IPS-18a (cell line): ENCODE results near the gene RBBP4.
A peak's percentile ranks its signal among the peaks of the same experiment; 100 is the strongest.
"Not testable (repeated sequence)": the region's sequence is repeated elsewhere in the genome, so short reads cannot be mapped to it uniquely, and the experiment has no call there.

ENCODE experiments used
- H3K27ac ChIP-seq: one replicate; pipeline ENCODE4 v1.5.1; 2013; ENCODE audit warnings: low read length
- H3K27me3 ChIP-seq: one replicate; pipeline ENCODE4 v1.6.1; 2013; ENCODE audit warnings: mild to moderate bottlenecking, low read length; ENCODE audit not compliant: control insufficient read depth, insufficient read depth
- H3K36me3 ChIP-seq: one replicate; pipeline ENCODE4 v1.6.1; 2013; ENCODE audit warnings: low read depth, low read length; ENCODE audit not compliant: control insufficient read depth
- H3K4me1 ChIP-seq: one replicate; pipeline ENCODE4 v1.6.1; 2013; ENCODE audit warnings: low read depth, low read length; ENCODE audit not compliant: control insufficient read depth
- H3K4me3 ChIP-seq: one replicate; pipeline ENCODE4 v1.5.1; 2013; ENCODE audit warnings: low read length
- H3K9ac ChIP-seq: one replicate; pipeline ENCODE4 v1.6.1; 2013; ENCODE audit warnings: mild to moderate bottlenecking, low read length, moderate library complexity
- H3K9me3 ChIP-seq: one replicate; pipeline ENCODE4 v1.6.1; 2013; ENCODE audit warnings: low read depth, low read length; ENCODE audit not compliant: control insufficient read depth

RBBP4 gene

DNA sequence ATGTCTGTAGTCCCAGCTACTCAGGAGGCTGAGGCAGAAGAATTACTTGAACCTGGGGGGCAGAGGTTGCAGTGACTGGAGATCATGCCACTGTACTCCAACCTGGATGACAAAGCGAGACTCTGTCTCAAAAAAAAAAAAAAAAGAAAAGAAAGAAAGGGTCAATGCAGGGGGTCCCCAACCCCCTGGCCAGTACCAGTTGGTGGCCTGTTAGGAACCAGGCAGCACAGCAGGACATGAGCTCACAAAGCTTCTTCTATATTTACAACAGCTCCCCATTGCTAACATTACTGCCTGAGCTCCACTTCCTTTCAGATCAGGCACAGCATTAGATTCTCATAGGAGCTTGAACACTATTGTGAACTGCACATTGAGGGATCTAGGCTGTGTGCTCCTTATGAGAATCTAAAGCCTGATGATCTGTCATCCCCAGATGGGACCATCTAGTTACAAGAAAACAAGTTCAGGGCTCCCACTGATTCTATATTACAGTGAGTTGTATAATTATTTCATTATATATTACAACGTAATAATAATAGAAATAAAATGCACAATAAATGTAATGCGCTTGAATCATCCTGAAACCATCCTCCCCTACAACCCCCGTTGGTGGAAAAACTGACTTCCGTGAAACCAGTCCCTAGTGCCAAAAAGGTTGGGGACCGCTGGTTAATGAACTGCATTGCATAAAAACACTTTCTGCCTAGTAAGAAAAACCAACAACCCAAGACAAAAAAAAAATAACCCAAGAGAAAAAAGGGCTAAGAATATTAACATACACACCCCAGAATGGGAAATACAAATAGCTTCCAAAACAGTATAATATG lies 3.5 kb upstream of the RBBP4 start:
- Histone ChIP-seq H3K4me1 (peaks cover 6% of the 10 kb centered on the region), H3K9ac (no peak overlapping the region), H3K27ac (no peak overlapping the region), H3K9me3 (no peaks in the 10 kb centered on the region), H3K4me3 (no peak overlapping the region), H3K27me3 (no peaks in the 10 kb centered on the region), H3K36me3 (peaks cover 7% of the 10 kb centered on the region)

DNA sequence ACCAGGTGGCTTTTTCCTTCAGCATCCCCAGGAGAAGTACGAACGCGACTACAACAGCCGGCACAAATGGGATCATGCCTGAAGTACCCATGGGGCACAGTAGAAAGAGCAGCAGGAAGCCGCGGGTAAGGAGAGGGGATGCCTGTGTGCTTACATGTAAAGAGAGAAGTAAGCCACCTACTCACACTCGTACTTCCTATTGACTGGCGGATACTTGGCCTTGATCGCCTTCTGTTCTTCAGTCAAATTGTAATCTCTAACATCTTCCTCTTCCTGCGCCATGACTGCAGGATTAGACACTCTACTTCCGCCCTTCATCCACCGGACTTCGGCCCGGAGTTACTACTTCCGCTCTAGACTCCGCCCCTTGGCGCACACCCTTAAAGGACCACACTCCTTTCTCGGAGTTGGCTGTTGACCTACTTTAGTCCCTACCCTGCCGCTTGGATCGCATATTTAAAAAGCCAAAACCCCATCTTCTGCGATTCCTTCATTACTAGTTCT lies 708 bp upstream of the RBBP4 start, which contains the start of gene ZBTB8OS:
Gene ZBTB8OS (minus strand): TSS at position 303 of the 504 bp plus-strand sequence. CDS start 21 bp downstream, at position 282.
- peak within 1 kb of the TSS; percentile 100 for H3K9ac ChIP-seq
- no peaks in the 10 kb centered on the region for H3K27me3 ChIP-seq
- H3K36me3 ChIP-seq: peaks cover 31% of the 10 kb centered on the region
- peak within 1 kb of the TSS; percentile 100 for H3K27ac ChIP-seq
- peaks cover 12% of the 10 kb centered on the region for H3K4me1 ChIP-seq
- H3K4me3 ChIP-seq: peak within 1 kb of the TSS; percentile 94
- H3K9me3 ChIP-seq: no peaks in the 10 kb centered on the region

DNA sequence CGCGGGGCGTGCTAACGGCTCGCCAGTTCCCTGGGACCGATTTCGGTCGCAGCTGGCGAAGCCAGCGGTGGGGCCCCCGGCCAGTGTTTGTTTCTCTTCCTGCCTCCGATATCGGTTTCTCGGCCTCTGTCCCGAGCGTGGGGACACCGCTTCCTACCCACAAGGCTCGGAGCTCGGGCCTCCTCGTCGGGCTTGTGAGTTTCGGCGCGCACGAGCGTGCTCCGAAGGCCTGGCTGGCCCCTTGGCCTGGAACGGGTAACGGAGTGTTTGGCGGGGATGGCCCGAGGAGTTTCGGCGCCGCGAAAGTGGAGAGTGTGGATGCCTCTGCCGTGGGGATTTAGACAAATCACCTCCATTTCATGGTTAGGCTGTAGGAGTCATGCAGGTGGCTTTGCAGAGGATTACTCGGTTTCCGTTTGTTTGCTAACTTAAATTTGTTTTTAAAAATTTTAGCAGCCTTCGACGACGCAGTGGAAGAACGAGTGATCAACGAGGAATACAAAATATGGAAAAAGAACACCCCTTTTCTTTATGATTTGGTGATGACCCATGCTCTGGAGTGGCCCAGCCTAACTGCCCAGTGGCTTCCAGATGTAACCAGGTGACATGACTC lies 559 bp downstream of the RBBP4 start:
- Histone ChIP-seq H3K4me1 (peaks cover 12% of the 10 kb centered on the region), H3K4me3 (peak overlapping the region; percentile 94), H3K9me3 (no peaks in the 10 kb centered on the region), H3K9ac (peak overlapping the region; percentile 100), H3K27ac (peak overlapping the region; percentile 97), H3K27me3 (no peaks in the 10 kb centered on the region), H3K36me3 (peaks cover 43% of the 10 kb centered on the region)

- H3K27me3 ChIP-seq: no peaks in the 10 kb centered on the region
- H3K36me3 ChIP-seq: peaks cover 50% of the 10 kb centered on the region
- peaks cover 12% of the 10 kb centered on the region for H3K4me1 ChIP-seq
- peak overlapping the region; percentile 94 for H3K4me3 ChIP-seq
- H3K27ac ChIP-seq: peak overlapping the region; percentile 97
- no peaks in the 10 kb centered on the region for H3K9me3 ChIP-seq
- H3K9ac ChIP-seq: peak overlapping the region; percentile 100
Observed at GRCh38 chr1:32652244-32652962, 1.4 kb downstream of the RBBP4 start.

DNA sequence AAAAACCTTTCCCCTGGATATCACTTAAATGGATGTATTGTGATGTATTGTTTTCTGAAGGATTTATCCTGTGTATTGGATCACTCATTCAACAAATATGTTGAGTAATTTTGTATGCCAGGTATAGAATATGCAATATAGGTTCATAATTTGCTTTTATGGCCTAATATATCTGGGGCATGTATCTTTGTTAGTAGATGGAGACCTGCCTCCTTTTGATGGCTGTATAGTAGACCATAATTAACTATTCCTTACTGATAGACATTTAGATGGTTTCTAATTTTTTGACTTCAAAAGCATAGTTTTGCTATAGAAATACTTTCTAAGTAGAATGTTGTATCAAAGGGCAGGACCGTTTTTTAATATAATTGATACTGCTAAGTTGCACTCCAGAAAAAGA lies 8.6 kb downstream of the RBBP4 start:
- no peak overlapping the region for H3K27ac ChIP-seq
- H3K9ac ChIP-seq: no peak overlapping the region
- H3K27me3 ChIP-seq: no peaks in the 10 kb centered on the region
- H3K9me3 ChIP-seq: no peaks in the 10 kb centered on the region
- H3K4me1 ChIP-seq: no peaks in the 10 kb centered on the region
- no peak overlapping the region for H3K4me3 ChIP-seq
- peaks cover 91% of the 10 kb centered on the region for H3K36me3 ChIP-seq

- Histone ChIP-seq H3K27me3 (no peaks in the 10 kb centered on the region), H3K4me3 (no peak overlapping the region), H3K9ac (no peak overlapping the region), H3K4me1 (no peaks in the 10 kb centered on the region), H3K27ac (no peak overlapping the region), H3K9me3 (no peaks in the 10 kb centered on the region), H3K36me3 (peaks cover 90% of the 10 kb centered on the region)
Observed at GRCh38 chr1:32665915-32666314, 14.9 kb downstream of the RBBP4 start.

DNA sequence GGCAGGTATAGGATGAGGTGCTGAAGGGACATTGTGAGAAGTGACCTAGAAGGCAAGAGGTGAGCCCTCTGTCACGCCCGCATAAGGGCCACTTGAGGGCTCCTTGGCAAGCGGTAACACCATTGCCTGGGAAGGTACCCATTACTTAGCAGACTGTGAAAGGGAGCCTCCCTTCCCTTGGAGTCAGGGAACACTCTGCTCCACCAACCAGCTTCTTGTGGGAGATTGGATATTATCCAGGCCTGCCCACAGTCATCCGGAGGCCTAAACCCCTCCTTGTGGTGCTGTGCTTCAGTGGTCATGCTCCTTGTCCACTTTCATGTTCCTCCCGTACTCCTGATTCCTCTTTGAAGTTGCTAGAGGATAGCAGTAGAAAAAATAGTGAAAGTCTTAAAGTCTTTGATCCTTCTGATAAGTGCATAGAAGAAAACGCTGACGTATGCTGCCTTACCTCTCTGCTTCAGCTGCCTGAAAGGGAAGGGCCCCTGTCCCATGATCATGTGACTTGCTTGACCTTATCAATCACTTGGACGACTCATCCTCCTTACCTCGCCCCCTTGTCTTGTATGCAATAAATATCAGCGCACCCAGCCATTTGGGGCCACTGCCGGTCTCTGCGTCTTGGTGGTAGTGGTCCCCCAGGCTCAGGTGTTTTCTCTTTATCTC lies 16.0 kb downstream of the RBBP4 start:
- H3K9me3 ChIP-seq: no peaks in the 10 kb centered on the region
- no peaks in the 10 kb centered on the region for H3K4me1 ChIP-seq
- H3K36me3 ChIP-seq: peaks cover 91% of the 10 kb centered on the region
- no peak overlapping the region for H3K27ac ChIP-seq
- H3K27me3 ChIP-seq: no peaks in the 10 kb centered on the region
- H3K9ac ChIP-seq: no peak overlapping the region
- H3K4me3 ChIP-seq: no peak overlapping the region

DNA sequence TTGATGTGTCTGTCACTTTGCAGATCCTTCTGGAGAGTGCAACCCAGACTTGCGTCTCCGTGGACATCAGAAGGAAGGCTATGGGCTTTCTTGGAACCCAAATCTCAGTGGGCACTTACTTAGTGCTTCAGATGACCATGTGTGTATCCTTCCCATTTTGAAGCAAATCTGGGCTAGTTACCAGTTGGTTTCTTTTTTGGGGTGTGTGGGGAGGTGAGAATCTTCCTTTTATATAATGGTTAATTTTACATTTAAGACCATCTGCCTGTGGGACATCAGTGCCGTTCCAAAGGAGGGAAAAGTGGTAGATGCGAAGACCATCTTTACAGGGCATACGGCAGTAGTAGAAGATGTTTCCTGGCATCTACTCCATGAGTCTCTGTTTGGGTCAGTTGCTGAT lies 17.7 kb downstream of the RBBP4 start:
- H3K27ac ChIP-seq, H3K27me3 ChIP-seq, H3K9me3 ChIP-seq, H3K4me3 ChIP-seq, H3K4me1 ChIP-seq, H3K9ac ChIP-seq: not testable (repeated sequence)
- H3K36me3 ChIP-seq: peaks cover 92% of the 10 kb centered on the region

DNA sequence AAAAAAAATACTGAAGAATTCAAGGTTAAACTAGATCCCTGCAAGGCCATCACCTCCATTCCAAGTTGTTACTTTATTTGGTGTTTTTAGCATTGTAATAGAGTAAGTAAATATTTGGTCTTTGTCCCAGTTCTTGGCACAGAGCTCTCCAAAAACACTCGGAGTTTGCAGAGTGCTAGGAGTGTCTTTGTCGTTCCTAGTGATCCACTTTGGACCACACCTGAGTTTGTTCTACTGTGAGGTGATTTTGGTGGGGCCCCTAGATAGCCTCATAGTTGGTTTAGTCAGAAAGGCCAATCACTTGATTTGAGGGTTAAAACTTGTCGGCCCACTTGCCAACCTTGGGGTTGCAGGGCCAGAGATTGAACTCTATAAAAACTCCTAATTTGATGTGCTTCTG lies 25.9 kb downstream of the RBBP4 start:
- peaks cover 88% of the 10 kb centered on the region for H3K36me3 ChIP-seq
- H3K4me3 ChIP-seq: no peak overlapping the region

GRCh38 chr1:32679993-32680392 lies 29.0 kb downstream of the RBBP4 start:
- not testable (repeated sequence) for H3K9ac ChIP-seq, H3K9me3 ChIP-seq, H3K27ac ChIP-seq, H3K27me3 ChIP-seq, H3K4me1 ChIP-seq, H3K4me3 ChIP-seq
- H3K36me3 ChIP-seq: peaks cover 92% of the 10 kb centered on the region

More for the DNA sequence above, 25.9 kb downstream of the RBBP4 start:
- Histone ChIP-seq H3K9ac (no peak overlapping the region), H3K27ac (no peak overlapping the region), H3K9me3 (no peaks in the 10 kb centered on the region), H3K27me3 (no peaks in the 10 kb centered on the region), H3K4me1 (no peaks in the 10 kb centered on the region)

- Histone ChIP-seq H3K27me3 (no peaks in the 10 kb centered on the region), H3K27ac (no peak overlapping the region), H3K9ac (no peak overlapping the region), H3K4me3 (no peak overlapping the region), H3K4me1 (no peaks in the 10 kb centered on the region), H3K36me3 (peaks cover 93% of the 10 kb centered on the region), H3K9me3 (no peaks in the 10 kb centered on the region)
Observed at GRCh38 chr1:32680642-32681041, 29.6 kb downstream of the RBBP4 start.
